ENCODE results near the gene ATG13. TPM values are rescaled to one million over a fixed set of nuclear protein-coding genes. Genes with fewer than 3 reads are reported as not detected.

Gene ATG13
- total RNA-seq, 6 donors from 2014 or later: 54.9 to 122 (median 64.9) TPM

DNA sequence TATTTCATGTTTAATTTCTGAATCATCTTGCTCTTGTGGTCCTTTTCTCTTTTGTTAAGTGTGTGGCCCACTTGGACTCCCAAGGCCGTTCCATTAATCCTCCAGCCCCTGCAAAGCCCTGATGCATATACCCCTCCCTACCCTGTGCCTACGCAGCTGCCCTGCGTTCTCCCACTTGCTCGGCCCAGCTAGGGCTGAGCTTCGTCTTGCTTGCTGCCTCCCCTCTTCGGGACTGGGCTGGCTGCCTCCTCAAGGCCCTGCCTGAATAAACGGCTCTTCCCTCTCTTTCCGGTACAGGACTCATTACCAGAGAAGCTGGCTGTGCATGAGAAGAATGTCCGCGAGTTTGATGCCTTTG, 54.6 kb downstream of the ATG13 start:
- no peak for TF ChIP-seq EP300 (IDR thresholded peaks at IDR 0.05)
- no peak for TF ChIP-seq CTCF (IDR thresholded peaks at IDR 0.05)
- no peak for TF ChIP-seq POLR2AphosphoS5 (IDR thresholded peaks at IDR 0.05)
- no peak for TF ChIP-seq POLR2A (IDR thresholded peaks at IDR 0.05)
- Histone ChIP-seq H3K9me3 (no peaks in the 10 kb centered on the region), H3K4me3 (no peak overlapping the region), H3K36me3 (peaks cover 24 to 79% (median 63%) of the 10 kb centered on the region in 4 donors), H3K4me1 (peaks cover 28 to 38% (median 32%) of the 10 kb centered on the region in 4 donors), H3K27ac (peak overlapping the region in 3 of 4 donors; percentile 2 to 85 (median 59)), H3K27me3 (no peaks in the 10 kb centered on the region)
- ATAC-seq (ENCODE audit: low FRiP score in 2 of 2) (no peak), DNase-seq (no peak)
- 91 to 94% methylated on average over 10 of the region's 10 CpGs for WGBS, 2 donors

- Histone ChIP-seq H3K9me3 (no peaks in the 10 kb centered on the region), H3K4me1 (peaks cover 32 to 39% (median 36%) of the 10 kb centered on the region in 4 donors), H3K36me3 (peaks cover 24 to 79% (median 61%) of the 10 kb centered on the region in 4 donors), H3K27me3 (no peaks in the 10 kb centered on the region), H3K4me3 (no peak overlapping the region), H3K27ac (peak overlapping the region in 1 of 4 donors; percentile 85)
- DNase-seq (no peak), ATAC-seq (ENCODE audit: low FRiP score in 2 of 2) (peak in 1 of 2 donors; percentile 14)
- 0 to 90% methylated on average over 1 to 6 of the region's 7 CpGs for WGBS, 2 donors
- no peak for TF ChIP-seq POLR2AphosphoS5 (IDR thresholded peaks at IDR 0.05)
- TF ChIP-seq CTCF (IDR thresholded peaks at IDR 0.05): no peak
- TF ChIP-seq EP300 (IDR thresholded peaks at IDR 0.05): no peak
Observed at GRCh38 chr11:46672381-46672839, 55.1 kb downstream of the ATG13 start.

DNA sequence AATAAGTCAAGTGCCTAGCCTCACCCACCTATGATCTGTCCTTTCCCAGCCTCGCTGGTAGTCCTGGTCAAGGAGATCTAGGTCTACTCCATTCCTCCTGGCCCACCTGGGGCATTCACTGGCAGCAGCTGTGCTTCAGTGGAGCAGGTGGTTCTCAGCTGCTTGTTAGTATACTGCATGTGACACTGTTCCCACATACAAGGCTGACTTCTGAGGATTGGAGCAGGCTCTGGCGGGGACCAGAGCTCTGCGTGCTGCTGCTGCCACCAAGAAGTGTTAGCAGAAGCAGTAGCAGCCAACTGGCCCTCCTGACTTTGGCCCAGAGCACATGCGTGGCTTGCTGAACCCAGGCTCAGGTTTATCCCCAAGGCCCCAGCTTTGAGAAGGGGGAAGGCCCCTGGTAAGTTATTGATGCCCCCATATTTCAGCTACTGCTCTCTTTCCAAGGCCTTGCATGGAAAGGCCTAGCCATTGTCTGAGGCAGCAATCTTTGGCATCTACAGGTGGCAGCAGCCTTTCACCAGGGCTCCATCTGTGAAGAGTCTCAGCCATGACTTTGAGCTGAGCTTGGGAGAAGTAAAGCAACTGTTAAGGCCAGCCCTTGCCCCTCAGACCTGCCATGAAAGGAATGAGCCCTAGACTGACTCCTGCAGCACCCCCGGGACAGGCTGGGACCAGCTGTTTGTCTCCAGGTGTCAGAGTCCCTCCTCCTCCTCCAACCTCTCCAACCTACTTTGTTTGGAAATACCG, 56.5 kb downstream of the ATG13 start:
- DNase-seq (no peak), ATAC-seq (ENCODE audit: low FRiP score in 2 of 2) (no peak)
- no peaks in the 10 kb centered on the region for H3K9me3 ChIP-seq
- H3K27me3 ChIP-seq: no peaks in the 10 kb centered on the region
- H3K4me3 ChIP-seq: no peak overlapping the region
- H3K36me3 ChIP-seq: peaks cover 20 to 76% (median 59%) of the 10 kb centered on the region in 4 donors
- H3K4me1 ChIP-seq: peaks cover 33 to 39% (median 36%) of the 10 kb centered on the region in 4 donors
- WGBS, 2 donors: 87 to 92% methylated on average over 4 to 6 of the region's 6 CpGs
- peak overlapping the region; percentile 69 to 87 (median 85) for H3K27ac ChIP-seq
- no peak for TF ChIP-seq POLR2A (IDR thresholded peaks at IDR 0.05)
- no peak for TF ChIP-seq EP300 (IDR thresholded peaks at IDR 0.05)
- TF ChIP-seq CTCF (IDR thresholded peaks at IDR 0.05): no peak
- TF ChIP-seq POLR2AphosphoS5 (IDR thresholded peaks at IDR 0.05): no peak

DNA sequence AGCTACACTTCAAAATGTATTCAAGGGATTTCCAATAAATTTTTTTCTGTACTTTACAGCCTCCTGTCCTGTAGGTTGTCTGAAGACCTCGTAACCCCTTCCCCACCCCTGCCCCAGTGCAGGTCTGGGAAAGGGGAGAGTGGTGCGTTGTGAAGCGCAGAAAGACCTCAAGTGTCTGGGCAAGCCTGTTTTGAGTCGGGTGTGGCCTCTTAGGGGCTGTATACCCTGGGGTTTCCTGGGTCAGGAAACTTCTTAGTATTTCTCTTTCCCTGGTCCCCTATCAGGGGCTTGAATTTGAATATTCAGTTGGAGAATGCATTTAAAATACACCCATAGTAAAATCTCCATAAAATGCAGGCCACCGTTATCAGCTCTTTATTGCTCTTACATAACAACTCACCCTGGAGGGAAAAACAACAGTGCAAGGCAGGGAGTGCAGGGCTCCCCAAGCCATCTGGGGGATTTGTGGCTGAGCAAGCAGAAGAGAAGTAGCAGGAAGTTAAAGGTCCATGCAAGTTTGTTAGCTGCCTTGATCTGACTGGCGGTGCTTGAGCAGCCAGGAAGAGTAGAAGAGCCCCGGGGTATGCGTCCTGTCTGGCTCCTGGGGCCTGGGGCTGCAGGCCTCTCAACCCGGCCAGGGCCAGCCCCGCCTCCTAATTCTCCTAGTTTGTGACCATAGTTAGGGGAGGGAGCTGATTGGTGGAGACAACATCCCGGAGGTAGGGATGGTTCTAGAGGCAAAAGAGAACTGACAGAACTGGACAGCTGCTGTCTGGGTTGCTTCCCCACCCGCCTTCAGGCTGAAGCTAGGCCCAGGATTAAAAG, 57.3 kb downstream of the ATG13 start:
- Histone ChIP-seq H3K9me3 (no peaks in the 10 kb centered on the region), H3K27me3 (no peaks in the 10 kb centered on the region), H3K4me3 (no peak overlapping the region), H3K36me3 (peaks cover 21 to 76% (median 61%) of the 10 kb centered on the region in 4 donors), H3K27ac (peak overlapping the region; percentile 69 to 87 (median 85)), H3K4me1 (peaks cover 33 to 39% (median 36%) of the 10 kb centered on the region in 4 donors)
- peak in 1 of 4 donors; percentile 6 for TF ChIP-seq POLR2A (IDR thresholded peaks at IDR 0.05)
- TF ChIP-seq CTCF (IDR thresholded peaks at IDR 0.05): no peak
- TF ChIP-seq POLR2AphosphoS5 (IDR thresholded peaks at IDR 0.05): peak in 1 of 2 donors; percentile 8
- no peak for TF ChIP-seq EP300 (IDR thresholded peaks at IDR 0.05)
- DNase-seq (peak in 1 of 2 donors; percentile 63), ATAC-seq (ENCODE audit: low FRiP score in 2 of 2) (peak in 1 of 2 donors; percentile 54)
- WGBS, 2 donors: 34 to 49% methylated on average over 10 to 12 of the region's 12 CpGs
